Fibroblast of lung (primary cell): Measurements from ENCODE around the gene GLP2R.

Experiments used
- EZH2 ChIP-seq: IDR thresholded peaks from 2 replicates; pipeline ENCODE4 v1.5.1; 2012; ENCODE audit warnings: low read length, control low read depth, mild to moderate bottlenecking; ENCODE audit errors: missing control alignments
- TF ChIP-seq, protein P1 (sequence below), 2 donors: IDR thresholded peaks in 1 of 2; conservative IDR thresholded peaks in 1 of 2; 1 replicate in 1 of 2; 2 replicates in 1 of 2; pipeline ENCODE4 v1.5.1; 2011 to 2012; ENCODE audit warnings: low read length in 2 of 2, control low read depth in 1 of 2, inconsistent platforms in 1 of 2, low read depth in 1 of 2, mild to moderate bottlenecking in 1 of 2

- TF ChIP-seq, protein P1, sequence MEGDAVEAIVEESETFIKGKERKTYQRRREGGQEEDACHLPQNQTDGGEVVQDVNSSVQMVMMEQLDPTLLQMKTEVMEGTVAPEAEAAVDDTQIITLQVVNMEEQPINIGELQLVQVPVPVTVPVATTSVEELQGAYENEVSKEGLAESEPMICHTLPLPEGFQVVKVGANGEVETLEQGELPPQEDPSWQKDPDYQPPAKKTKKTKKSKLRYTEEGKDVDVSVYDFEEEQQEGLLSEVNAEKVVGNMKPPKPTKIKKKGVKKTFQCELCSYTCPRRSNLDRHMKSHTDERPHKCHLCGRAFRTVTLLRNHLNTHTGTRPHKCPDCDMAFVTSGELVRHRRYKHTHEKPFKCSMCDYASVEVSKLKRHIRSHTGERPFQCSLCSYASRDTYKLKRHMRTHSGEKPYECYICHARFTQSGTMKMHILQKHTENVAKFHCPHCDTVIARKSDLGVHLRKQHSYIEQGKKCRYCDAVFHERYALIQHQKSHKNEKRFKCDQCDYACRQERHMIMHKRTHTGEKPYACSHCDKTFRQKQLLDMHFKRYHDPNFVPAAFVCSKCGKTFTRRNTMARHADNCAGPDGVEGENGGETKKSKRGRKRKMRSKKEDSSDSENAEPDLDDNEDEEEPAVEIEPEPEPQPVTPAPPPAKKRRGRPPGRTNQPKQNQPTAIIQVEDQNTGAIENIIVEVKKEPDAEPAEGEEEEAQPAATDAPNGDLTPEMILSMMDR (conservative IDR thresholded peaks at IDR 0.05 in 1 of 2, IDR thresholded peaks at IDR 0.05 in 1 of 2; ENCODE audit: low read depth in 1 of 2, low read length in 2 of 2): no peak
- TF ChIP-seq EZH2: no peak
Measured at GRCh38 chr17:9912121-9913099, 86.7 kb downstream of the GLP2R start.
